OCI-LY7 (cell line): ENCODE results near the gene CCDC134. TPM values are rescaled to one million over a fixed set of nuclear protein-coding genes. Genes with fewer than 3 reads are reported as not detected.
"Not testable (repeated sequence)": the region's sequence is repeated elsewhere in the genome, so short reads cannot be mapped to it uniquely, and the experiment has no call there.

ENCODE experiments used
- BruUV-seq: library from RNA; stranded (reverse); fragments of 400-500 nt; replicated peaks from 2 replicates; lab custom pipeline; 2021; lab: Mats Ljungman, UMichigan
- CTCF ChIA-PET: fragments of 300-600 bp; sonication (Branson Sonifier 250); formaldehyde crosslinking; loops from one replicate; lab custom pipeline; 2022; ENCODE audit warnings: antibody characterized with exemption; ENCODE audit not compliant: unreplicated experiment; lab: Charles Lee
- POLR2A ChIA-PET: fragments of 300-600 bp; sonication (Branson Sonifier 250); formaldehyde crosslinking; loops from one replicate; lab custom pipeline; 2022; ENCODE audit warnings: antibody characterized with exemption; lab: Charles Lee
- DNase-seq: peaks from one replicate; pipeline ENCODE4 v3.0.0-alpha.2; 2015; ENCODE audit warnings: low spot score
- H2AFZ ChIP-seq: fragments of 200-600 bp; sonication (generic), shearing (Covaris generic); 2 replicates; pipeline ENCODE4 v1.6.1; 2014; ENCODE audit warnings: mild to moderate bottlenecking, antibody characterized with exemption, low read length, moderate library complexity
- H3K27ac ChIP-seq: fragments of 200-600 bp; sonication (generic); 2 replicates; pipeline ENCODE4 v1.5.1; 2014; ENCODE audit warnings: mixed run types, low read depth, mild to moderate bottlenecking, moderate library complexity, low read length, inconsistent platforms; ENCODE audit not compliant: poor library complexity, severe bottlenecking
- H3K36me3 ChIP-seq: fragments of 200-600 bp; sonication (generic); 2 replicates; pipeline ENCODE4 v1.6.1; 2014; ENCODE audit warnings: mild to moderate bottlenecking, antibody characterized with exemption, low read length, moderate library complexity, mixed read lengths; ENCODE audit not compliant: insufficient read depth
- H3K4me1 ChIP-seq: fragments of 200-600 bp; sonication (generic); 2 replicates; pipeline ENCODE4 v1.5.1; 2014; ENCODE audit warnings: mild to moderate bottlenecking, low read length; ENCODE audit not compliant: insufficient read depth, poor library complexity, severe bottlenecking
- H3K4me2 ChIP-seq: fragments of 200-600 bp; sonication (generic); 2 replicates; pipeline ENCODE4 v1.6.1; 2014; ENCODE audit warnings: mild to moderate bottlenecking, low read length
- H3K4me3 ChIP-seq: fragments of 200-600 bp; sonication (generic); 2 replicates; pipeline ENCODE4 v1.5.1; 2014; ENCODE audit warnings: mild to moderate bottlenecking, low read depth, low read length; ENCODE audit not compliant: poor library complexity, severe bottlenecking
- H3K79me2 ChIP-seq: fragments of 200-600 bp; sonication (generic); 2 replicates; pipeline ENCODE4 v1.6.1; 2016; ENCODE audit warnings: low read depth, mild to moderate bottlenecking, low read length, moderate library complexity, mixed read lengths; ENCODE audit not compliant: insufficient read depth
- H3K9me2 ChIP-seq: fragments of 200-600 bp; sonication (generic); 2 replicates; pipeline ENCODE4 v1.6.1; 2016; ENCODE audit warnings: mild to moderate bottlenecking, low read length, mixed read lengths; ENCODE audit not compliant: insufficient read depth
- H3K9me3 ChIP-seq: fragments of 200-600 bp; sonication (generic); 2 replicates; pipeline ENCODE4 v1.6.1; 2014; ENCODE audit warnings: mild to moderate bottlenecking, mixed run types, low read length, mixed read lengths
- H4K20me1 ChIP-seq: fragments of 200-600 bp; sonication (generic); 2 replicates; pipeline ENCODE4 v1.6.1; 2014; ENCODE audit warnings: mild to moderate bottlenecking, antibody characterized with exemption, low read length, moderate library complexity, mixed read lengths; ENCODE audit not compliant: insufficient read depth
- EZH2phosphoT487 ChIP-seq: fragments of 200-600 bp; sonication (generic); IDR thresholded peaks from 2 replicates; pipeline ENCODE4 v1.6.1; 2018; ENCODE audit warnings: low read depth, borderline replicate concordance, mild to moderate bottlenecking, mixed run types, antibody characterized with exemption, low read length, moderate library complexity, mixed read lengths
- intact Hi-C: fragments of 100-400 bp; cut with micrococcal nuclease; formaldehyde crosslinking; loops from one replicate; pipeline ENCODE4 v1.10.0; 2022; ENCODE audit not compliant: unreplicated experiment
- total RNA-seq, 2 experiments: library from RNA; depleted of rRNA in 1 of 2; stranded (reverse); fragments of >200 nt in 1 of 2; shearing (Covaris generic) in 1 of 2; gene quantifications; 2 replicates each; pipeline ENCODE4 v1.2.3, GENCODE V29; 2014 to 2022
- TF ChIP-seq, protein P1 (sequence below): fragments of 200-600 bp; sonication (generic); conservative IDR thresholded peaks from 2 replicates; pipeline ENCODE4 v1.5.1; 2014; ENCODE audit warnings: mild to moderate bottlenecking, antibody characterized with exemption, low read length, moderate library complexity, mixed read lengths

The CCDC134 gene
- total RNA-seq, 2 experiments from 2014 or later: 17.3 to 23.8 TPM

DNA sequence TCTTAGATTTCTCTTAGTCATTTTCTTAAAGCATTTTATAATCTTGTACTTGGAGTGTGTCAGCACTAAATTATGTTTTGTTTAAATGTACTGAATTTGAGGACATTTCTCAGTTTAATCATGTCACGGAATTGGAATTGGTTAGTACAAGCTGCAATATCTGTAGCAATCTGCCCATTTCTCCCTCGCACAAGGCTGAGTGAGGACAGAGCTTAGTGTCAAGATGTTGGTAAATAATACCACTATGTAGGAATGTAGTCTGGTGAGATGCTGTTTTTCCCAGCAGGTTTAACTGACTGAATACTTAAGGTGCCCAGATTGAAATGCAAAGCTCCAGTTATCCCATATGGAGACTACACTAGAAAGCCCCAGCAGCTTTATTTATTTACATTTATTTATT, 63.0 kb downstream of the CCDC134 start:
- H3K9me2 ChIP-seq: no peaks in the 10 kb centered on the region
- H2AFZ ChIP-seq: no peak overlapping the region
- H3K27ac ChIP-seq: peak overlapping the region; percentile 98
- H3K4me1 ChIP-seq: peaks cover 66% of the 10 kb centered on the region
- peaks cover 95% of the 10 kb centered on the region for H3K79me2 ChIP-seq
- TF ChIP-seq, protein P1, sequence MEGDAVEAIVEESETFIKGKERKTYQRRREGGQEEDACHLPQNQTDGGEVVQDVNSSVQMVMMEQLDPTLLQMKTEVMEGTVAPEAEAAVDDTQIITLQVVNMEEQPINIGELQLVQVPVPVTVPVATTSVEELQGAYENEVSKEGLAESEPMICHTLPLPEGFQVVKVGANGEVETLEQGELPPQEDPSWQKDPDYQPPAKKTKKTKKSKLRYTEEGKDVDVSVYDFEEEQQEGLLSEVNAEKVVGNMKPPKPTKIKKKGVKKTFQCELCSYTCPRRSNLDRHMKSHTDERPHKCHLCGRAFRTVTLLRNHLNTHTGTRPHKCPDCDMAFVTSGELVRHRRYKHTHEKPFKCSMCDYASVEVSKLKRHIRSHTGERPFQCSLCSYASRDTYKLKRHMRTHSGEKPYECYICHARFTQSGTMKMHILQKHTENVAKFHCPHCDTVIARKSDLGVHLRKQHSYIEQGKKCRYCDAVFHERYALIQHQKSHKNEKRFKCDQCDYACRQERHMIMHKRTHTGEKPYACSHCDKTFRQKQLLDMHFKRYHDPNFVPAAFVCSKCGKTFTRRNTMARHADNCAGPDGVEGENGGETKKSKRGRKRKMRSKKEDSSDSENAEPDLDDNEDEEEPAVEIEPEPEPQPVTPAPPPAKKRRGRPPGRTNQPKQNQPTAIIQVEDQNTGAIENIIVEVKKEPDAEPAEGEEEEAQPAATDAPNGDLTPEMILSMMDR: no peak
- TF ChIP-seq EZH2phosphoT487: no peak
- no peaks in the 10 kb centered on the region; the same call in 1 of the 2 replicates for H3K9me3 ChIP-seq
- ChIA-PET CTCF (interaction anchor here (0.6 kb wide), 1 partner anchor 48 kb away, joined by 3 read pairs; no protein-coding TSS in a partner anchor), POLR2A (interaction anchor here (2.0 to 2.5 kb wide), 3 partner anchors 8 to 24 kb away, joined by 6 to 10 read pairs (median 6); no protein-coding TSS in a partner anchor)
- peaks cover 62% of the 10 kb centered on the region for H3K36me3 ChIP-seq
- intact Hi-C loops: no loop called here
- no TSS peak for BruUV-seq
- H3K4me2 ChIP-seq: peak overlapping the region; percentile 98
- no peak for DNase-seq
- H3K4me3 ChIP-seq: peak overlapping the region; percentile 63
- no peaks in the 10 kb centered on the region; the same call in 1 of the 2 replicates for H4K20me1 ChIP-seq

DNA sequence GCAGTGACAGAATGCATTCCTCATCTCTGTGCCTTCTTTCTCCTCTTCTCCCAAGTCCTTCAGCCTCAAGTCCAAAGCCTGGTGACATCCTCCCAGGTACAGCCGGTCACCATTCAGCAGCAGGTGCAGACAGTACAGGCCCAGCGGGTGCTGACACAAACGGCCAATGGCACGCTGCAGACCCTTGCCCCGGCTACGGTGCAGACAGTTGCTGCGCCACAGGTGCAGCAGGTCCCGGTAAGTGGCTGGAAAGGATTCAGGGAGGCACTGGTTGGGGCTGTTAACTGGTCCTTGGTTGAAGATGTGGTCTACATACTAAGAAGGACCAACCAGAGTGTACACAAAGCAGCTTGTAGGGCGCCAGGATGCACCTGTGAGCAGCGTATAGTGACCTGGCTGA, 68.1 kb downstream of the CCDC134 start:
- H3K9me2 ChIP-seq: no peaks in the 10 kb centered on the region
- H3K9me3 ChIP-seq: no peaks in the 10 kb centered on the region
- H3K4me3 ChIP-seq: no peak overlapping the region
- H3K4me2 ChIP-seq: no peak overlapping the region
- H4K20me1 ChIP-seq: no peaks in the 10 kb centered on the region
- ChIA-PET CTCF (no interaction called here), POLR2A (no interaction called here)
- H3K4me1 ChIP-seq: peaks cover 15% of the 10 kb centered on the region
- H3K36me3 ChIP-seq: peaks cover 90% of the 10 kb centered on the region
- H3K79me2 ChIP-seq: peaks cover 46% of the 10 kb centered on the region
- no peak overlapping the region for H2AFZ ChIP-seq
- BruUV-seq: no TSS peak
- H3K27ac ChIP-seq: no peak overlapping the region
- intact Hi-C loops: no loop called here
- no peak for TF ChIP-seq EZH2phosphoT487
- TF ChIP-seq, protein P1: no peak
- no peak for DNase-seq

DNA sequence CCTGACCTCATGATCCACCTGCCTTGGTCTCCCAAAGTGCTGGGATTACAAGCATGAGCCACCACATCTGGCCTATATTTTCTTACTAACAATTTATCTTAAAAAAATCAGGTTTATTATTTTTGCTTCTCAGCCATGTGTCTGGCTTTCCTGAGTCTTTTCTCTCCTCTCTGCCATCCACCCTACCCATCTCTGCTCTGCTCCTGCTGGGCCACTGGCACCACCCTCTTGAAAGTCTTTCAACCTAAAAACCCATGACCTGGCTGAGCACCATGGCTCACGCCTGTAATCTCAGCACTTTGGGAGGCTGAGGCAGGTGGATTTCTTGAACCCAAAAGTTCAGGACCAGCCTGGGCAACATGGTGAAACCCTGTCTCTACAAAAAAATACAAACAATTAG, 69.6 kb downstream of the CCDC134 start:
- POLR2A ChIA-PET: interaction anchor here (0.7 kb wide), 1 partner anchor 189 kb away, joined by 3 read pairs; no protein-coding TSS in a partner anchor
- H3K4me1 ChIP-seq, H3K4me3 ChIP-seq, CTCF ChIA-PET, H3K9me3 ChIP-seq, BruUV-seq, H4K20me1 ChIP-seq, intact Hi-C loops, H3K9me2 ChIP-seq, H3K4me2 ChIP-seq, DNase-seq, H3K27ac ChIP-seq, H2AFZ ChIP-seq: not testable (repeated sequence)
- peaks cover 31% of the 10 kb centered on the region for H3K79me2 ChIP-seq
- H3K36me3 ChIP-seq: peaks cover 98% of the 10 kb centered on the region
